HEK293T (cell line): ENCODE results near the gene ZBTB25.

Experiments used
- ARNT ChIP-seq: fragments of 450-650 bp; IDR thresholded peaks from 2 replicates; pipeline ENCODE4 v1.6.1; 2017; ENCODE audit warnings: mild to moderate bottlenecking
- FOXA1 ChIP-seq: fragments of 450-650 bp; IDR thresholded peaks from 2 replicates; pipeline ENCODE4 v1.6.1; 2016; ENCODE audit warnings: mild to moderate bottlenecking
- FOXM1 ChIP-seq: fragments of 450-650 bp; IDR thresholded peaks from 2 replicates; pipeline ENCODE4 v1.6.1; 2017; ENCODE audit warnings: mild to moderate bottlenecking, borderline replicate concordance
- HDGF ChIP-seq: fragments of 450-650 bp; IDR thresholded peaks from 2 replicates; pipeline ENCODE4 v1.6.1; 2017; ENCODE audit warnings: antibody characterized with exemption, borderline replicate concordance
- L3MBTL2 ChIP-seq: fragments of 450-650 bp; conservative IDR thresholded peaks from 2 replicates; pipeline ENCODE4 v1.6.1; 2016; ENCODE audit warnings: mild to moderate bottlenecking
- SP1 ChIP-seq: fragments of 450-650 bp; IDR thresholded peaks from 2 replicates; pipeline ENCODE4 v1.6.1; 2017
- TARDBP ChIP-seq: fragments of 450-650 bp; IDR thresholded peaks from 2 replicates; pipeline ENCODE4 v1.6.1; 2016
- ZNF384 ChIP-seq: fragments of 450-650 bp; IDR thresholded peaks from 2 replicates; pipeline ENCODE4 v1.6.1; 2016

- TF ChIP-seq SP1 (no peak), FOXA1 (no peak), TARDBP (no peak), ZNF384 (no peak), ARNT (no peak), FOXM1 (no peak), HDGF (no peak), L3MBTL2 (no peak)
These were observed 84.6 kb downstream of the ZBTB25 start for GRCh38 chr14:64419003-64419402.
